ENCODE measurements around the gene SMPDL3A. TPM values are rescaled to one million over a fixed set of nuclear protein-coding genes. Genes with fewer than 3 reads are reported as not detected.

The SMPDL3A gene
- total and polyA plus RNA-seq, 2 donors (not counting 3 experiments of a cell fraction or from before 2014, with no cell fraction given), result 4.1 to 4.2 TPM

- no peak overlapping the region for H3K27ac ChIP-seq (ENCODE audit: insufficient read depth, low read depth, low read length)
- dilution Hi-C loops (cut with MboI; ENCODE audit: extremely low pct_ligation_motif_present, low sequenced_read_pairs) (no loop called here), intact Hi-C loops (cut with micrococcal nuclease) (no loop called here)
- no peaks in the 10 kb centered on the region for H3K9me3 ChIP-seq (replicated peaks; ENCODE audit: control insufficient read depth, insufficient read depth, low read length)
- TF ChIP-seq POLR2A (IDR thresholded peaks at IDR 0.05; ENCODE audit: low read depth, low read length) (no peak), FOS (IDR thresholded peaks at IDR 0.05; ENCODE audit: borderline replicate concordance, insufficient read depth, low read length) (no peak), MAX (IDR thresholded peaks at IDR 0.05; ENCODE audit: insufficient read depth, insufficient read length) (no peak), MYC (IDR thresholded peaks at IDR 0.05; ENCODE audit: low read depth, low read length) (no peak), POLR2AphosphoS5 (IDR thresholded peaks at IDR 0.05; ENCODE audit: insufficient read depth, low read depth, low read length) (no peak), JUN (IDR thresholded peaks at IDR 0.05; ENCODE audit: borderline replicate concordance, insufficient read depth, insufficient read length, low read depth) (no peak)
- TF ChIP-seq, protein P1, sequence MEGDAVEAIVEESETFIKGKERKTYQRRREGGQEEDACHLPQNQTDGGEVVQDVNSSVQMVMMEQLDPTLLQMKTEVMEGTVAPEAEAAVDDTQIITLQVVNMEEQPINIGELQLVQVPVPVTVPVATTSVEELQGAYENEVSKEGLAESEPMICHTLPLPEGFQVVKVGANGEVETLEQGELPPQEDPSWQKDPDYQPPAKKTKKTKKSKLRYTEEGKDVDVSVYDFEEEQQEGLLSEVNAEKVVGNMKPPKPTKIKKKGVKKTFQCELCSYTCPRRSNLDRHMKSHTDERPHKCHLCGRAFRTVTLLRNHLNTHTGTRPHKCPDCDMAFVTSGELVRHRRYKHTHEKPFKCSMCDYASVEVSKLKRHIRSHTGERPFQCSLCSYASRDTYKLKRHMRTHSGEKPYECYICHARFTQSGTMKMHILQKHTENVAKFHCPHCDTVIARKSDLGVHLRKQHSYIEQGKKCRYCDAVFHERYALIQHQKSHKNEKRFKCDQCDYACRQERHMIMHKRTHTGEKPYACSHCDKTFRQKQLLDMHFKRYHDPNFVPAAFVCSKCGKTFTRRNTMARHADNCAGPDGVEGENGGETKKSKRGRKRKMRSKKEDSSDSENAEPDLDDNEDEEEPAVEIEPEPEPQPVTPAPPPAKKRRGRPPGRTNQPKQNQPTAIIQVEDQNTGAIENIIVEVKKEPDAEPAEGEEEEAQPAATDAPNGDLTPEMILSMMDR (IDR thresholded peaks at IDR 0.05; ENCODE audit: extremely low read depth in 1 of 2, insufficient read depth in 1 of 2, low read depth in 1 of 2, low read length in 2 of 2), result no peak
- H3K79me2 ChIP-seq (ENCODE audit: control insufficient read depth, insufficient read depth, low read length), result no peaks in the 10 kb centered on the region
- DNase-seq (ENCODE audit: low read depth, low spot score), result no peak
- H2AFZ ChIP-seq (ENCODE audit: low read depth, low read length), result no peak overlapping the region
- H3K9ac ChIP-seq (replicated peaks; ENCODE audit: extremely low read depth, insufficient read depth, low read length), result no peak overlapping the region
- H4K20me1 ChIP-seq (replicated peaks; ENCODE audit: control insufficient read depth, extremely low read depth, insufficient read depth, low read length), result no peaks in the 10 kb centered on the region
- no peak overlapping the region for H3K4me2 ChIP-seq (ENCODE audit: insufficient read depth, low read length)
- ChIA-PET POLR2A (no interaction called here), CTCF (no interaction called here)
- no peaks in the 10 kb centered on the region for H3K36me3 ChIP-seq (ENCODE audit: control insufficient read depth in 2 of 2, extremely low read depth in 1 of 2, insufficient read depth in 2 of 2, low read length in 2 of 2)
- BruUV-seq (replicated peaks), result no TSS peak
- H3K9me1 ChIP-seq (replicated peaks; ENCODE audit: control insufficient read depth, extremely low read depth, insufficient read depth, low read length), result no peaks in the 10 kb centered on the region
- no peaks in the 10 kb centered on the region for H3K4me1 ChIP-seq (ENCODE audit: control insufficient read depth, extremely low read depth, insufficient read depth, low read length)
- no peaks in the 10 kb centered on the region for H3K27me3 ChIP-seq (ENCODE audit: control insufficient read depth in 2 of 2, insufficient read depth in 2 of 2, low read length in 2 of 2)
- H3K4me3 ChIP-seq (replicated peaks in 1 of 3; ENCODE audit: insufficient read depth in 1 of 3, low read depth in 1 of 3, low read length in 3 of 3), result no peak overlapping the region
- no peak for FAIRE-seq
These were observed 18.0 kb upstream of the SMPDL3A start for GRCh38 chr6:122770835-122771601.

Measured in endothelial cell of umbilical vein (primary cell).